Measurements from ENCODE around the gene MOV10L1. TPM values are rescaled to one million over a fixed set of nuclear protein-coding genes. Genes with fewer than 3 reads are reported as not detected.

MOV10L1 gene
- total RNA-seq, 1 experiment from 2014 or later: 0.26 TPM

GRCh38 chr22:50169774-50170341 is 80.1 kb downstream of the MOV10L1 start:
- Histone ChIP-seq H3K36me3 (ENCODE audit: low read depth, low read length) (no peaks in the 10 kb centered on the region), H3K4me2 (ENCODE audit: low read length) (peak overlapping the region; percentile 46; the same call in 1 of the 2 replicates), H3K27me3 (ENCODE audit: low read length) (no peaks in the 10 kb centered on the region), H3F3A (ENCODE audit: low read length, unreplicated experiment) (no peaks in the 10 kb centered on the region), H3K27ac (ENCODE audit: low read length) (no peak overlapping the region), H3K79me2 (ENCODE audit: low read length) (no peaks in the 10 kb centered on the region; the same call in 1 of the 2 replicates), H3K4me1 (ENCODE audit: insufficient read depth, low read length) (no peaks in the 10 kb centered on the region), H3K9ac (ENCODE audit: low read length) (no peak overlapping the region; the same call in 1 of the 2 replicates), H4K20me1 (ENCODE audit: low read length) (no peaks in the 10 kb centered on the region), H3K4me3 (ENCODE audit: low read length) (peak overlapping the region; percentile 48), H3K9me2 (replicated peaks; ENCODE audit: low read length) (no peaks in the 10 kb centered on the region), H2AFZ (ENCODE audit: low read length) (no peak overlapping the region), H3K9me3 (ENCODE audit: low read length) (no peaks in the 10 kb centered on the region)
- no TSS peak for BruUV-seq (replicated peaks)
- TF ChIP-seq EZH2 (IDR thresholded peaks at IDR 0.05; ENCODE audit: low read length, unreplicated experiment) (no peak), EZH2phosphoT487 (IDR thresholded peaks at IDR 0.05; ENCODE audit: borderline replicate concordance, low read length) (no peak), CTCF (conservative IDR thresholded peaks at IDR 0.05; ENCODE audit: low read depth, low read length) (no peak)
- intact Hi-C loops (cut with micrococcal nuclease): no loop called here
- POLR2A ChIA-PET (ENCODE audit: unreplicated experiment): interaction anchor here (0.6 kb wide), 1 partner anchor 119 kb away, joined by 3 read pairs; no protein-coding TSS in a partner anchor
- CTCF ChIA-PET: no interaction called here
- DNase-seq: peak; percentile 46
- no peak for ATAC-seq

- Histone ChIP-seq H2AFZ (ENCODE audit: low read length) (peak within 1 kb of the TSS; percentile 63; the same call in 1 of the 2 replicates), H3F3A (ENCODE audit: low read length, unreplicated experiment) (no peaks in the 10 kb centered on the region), H3K27ac (ENCODE audit: low read length) (no peak within 1 kb of the TSS), H3K9ac (ENCODE audit: low read length) (peak within 1 kb of the TSS; percentile 15; the same call in 1 of the 2 replicates), H3K4me3 (ENCODE audit: low read length) (peak within 1 kb of the TSS; percentile 68), H3K9me2 (replicated peaks; ENCODE audit: low read length) (no peaks in the 10 kb centered on the region), H3K9me3 (ENCODE audit: low read length) (no peaks in the 10 kb centered on the region), H3K27me3 (ENCODE audit: low read length) (no peaks in the 10 kb centered on the region), H4K20me1 (ENCODE audit: low read length) (no peaks in the 10 kb centered on the region), H3K36me3 (ENCODE audit: low read depth, low read length) (no peaks in the 10 kb centered on the region), H3K4me2 (ENCODE audit: low read length) (peak within 1 kb of the TSS; percentile 86), H3K79me2 (ENCODE audit: low read length) (no peaks in the 10 kb centered on the region; the same call in 1 of the 2 replicates), H3K4me1 (ENCODE audit: insufficient read depth, low read length) (no peaks in the 10 kb centered on the region)
- DNase-seq (no peak), ATAC-seq (no peak)
- POLR2A ChIA-PET (ENCODE audit: unreplicated experiment): no interaction called here
- intact Hi-C loops (cut with micrococcal nuclease): no loop called here
- CTCF ChIA-PET: no interaction called here
- no TSS peak for BruUV-seq (replicated peaks)
- TF ChIP-seq EZH2 (IDR thresholded peaks at IDR 0.05; ENCODE audit: low read length, unreplicated experiment) (no peak), EZH2phosphoT487 (IDR thresholded peaks at IDR 0.05; ENCODE audit: borderline replicate concordance, low read length) (no peak), CTCF (conservative IDR thresholded peaks at IDR 0.05; ENCODE audit: low read depth, low read length) (no peak)
These were observed 80.9 kb downstream of the MOV10L1 start, which contains the start of gene PANX2 for GRCh38 chr22:50170453-50171318. Gene PANX2 (plus strand): TSS chr22:50170731. CDS start chr22:50170731, 0 bp downstream.
